Karpas-422 (cell line): ENCODE results near the gene CCT7. TPM values are rescaled to one million over a fixed set of nuclear protein-coding genes. Genes with fewer than 3 reads are reported as not detected.

ENCODE experiments used
- DNase-seq: peaks from one replicate; pipeline ENCODE4 v3.0.0-alpha.2; 2015
- H2AFZ ChIP-seq: fragments of 200-600 bp; sonication (generic); 2 replicates; pipeline ENCODE4 v1.6.1; 2014; ENCODE audit warnings: antibody characterized with exemption, low read length, mixed read lengths
- H3K27ac ChIP-seq: fragments of 200-600 bp; sonication (generic); 2 replicates; pipeline ENCODE4 v1.5.1; 2014; ENCODE audit warnings: mild to moderate bottlenecking, low read length, moderate library complexity
- H3K27me3 ChIP-seq: fragments of 200-600 bp; sonication (generic); 2 replicates; pipeline ENCODE4 v1.6.1; 2014; ENCODE audit warnings: low read length, mixed read lengths
- H3K36me3 ChIP-seq: fragments of 200-600 bp; sonication (generic); 2 replicates; pipeline ENCODE4 v1.6.1; 2014; ENCODE audit warnings: low read length, mixed read lengths; ENCODE audit not compliant: insufficient read depth
- H3K4me1 ChIP-seq: fragments of 200-600 bp; sonication (generic); 2 replicates; pipeline ENCODE4 v1.6.1; 2014; ENCODE audit warnings: mild to moderate bottlenecking, low read length, mixed read lengths
- H3K4me2 ChIP-seq: fragments of 200-600 bp; sonication (generic); 2 replicates; pipeline ENCODE4 v1.6.1; 2014; ENCODE audit warnings: low read length, low read depth, mild to moderate bottlenecking; ENCODE audit not compliant: poor library complexity, severe bottlenecking
- H3K4me3 ChIP-seq: fragments of 200-600 bp; sonication (generic); 2 replicates; pipeline ENCODE4 v1.5.1; 2014; ENCODE audit warnings: mild to moderate bottlenecking, antibody characterized with exemption, low read length, mixed read lengths
- H3K79me2 ChIP-seq: fragments of 200-600 bp; sonication (generic); 2 replicates; pipeline ENCODE4 v1.6.1; 2014; ENCODE audit warnings: mild to moderate bottlenecking, low read length, mixed read lengths
- H3K9ac ChIP-seq: fragments of 200-600 bp; sonication (generic); 2 replicates; pipeline ENCODE4 v1.6.0; 2014; ENCODE audit warnings: low read length
- H3K9me2 ChIP-seq: fragments of 200-600 bp; sonication (generic), shearing (Covaris generic); replicated peaks from 2 replicates; pipeline ENCODE4 v1.6.0; 2014; ENCODE audit warnings: mild to moderate bottlenecking, low read length, moderate library complexity; ENCODE audit not compliant: insufficient read depth
- H3K9me3 ChIP-seq: fragments of 300-700, 200-600 bp; sonication (generic); 2 replicates; pipeline ENCODE4 v1.6.1; 2014; ENCODE audit warnings: low read length, mixed read lengths
- H4K20me1 ChIP-seq: fragments of 200-600 bp; sonication (generic); 2 replicates; pipeline ENCODE4 v1.6.1; 2014; ENCODE audit warnings: mild to moderate bottlenecking, antibody characterized with exemption, low read length, low read depth; ENCODE audit not compliant: insufficient read depth
- total RNA-seq: library from RNA; depleted of rRNA; stranded (reverse); fragments of >200 nt; shearing (Covaris generic); gene quantifications from 2 replicates; pipeline ENCODE4 v1.2.3, GENCODE V29; 2014; ENCODE audit warnings: low replicate concordance

CCT7 gene
- total RNA-seq, 1 experiment from 2014 or later = 482 TPM

- H3K27ac ChIP-seq = no peak overlapping the region
- no peaks in the 10 kb centered on the region; the same call in 1 of the 2 replicates for H3K36me3 ChIP-seq
- no peaks in the 10 kb centered on the region for H3K9me3 ChIP-seq
These were observed 16.9 kb upstream of the CCT7 start for GRCh38 chr2:73217160-73217559.

DNA sequence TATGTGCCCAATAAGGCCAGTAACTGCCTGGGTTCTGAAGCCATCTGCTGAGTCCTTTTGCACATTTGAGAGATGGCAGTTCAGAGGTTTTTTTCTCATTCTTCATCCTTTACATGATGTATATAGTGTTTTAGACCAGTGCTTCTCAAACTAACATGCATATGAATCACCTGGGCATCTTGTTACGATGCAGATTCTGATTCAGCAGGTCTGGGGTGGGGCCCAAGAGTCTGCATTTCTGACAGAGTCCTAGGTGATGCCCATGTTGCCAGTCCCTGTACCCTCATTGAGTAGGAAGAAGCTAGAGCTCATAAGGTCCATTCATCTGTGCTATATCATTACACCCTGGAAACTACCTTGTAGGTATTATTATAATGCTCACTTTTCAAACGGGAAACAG, 16.3 kb upstream of the CCT7 start:
- peaks cover 50% of the 10 kb centered on the region for H3K79me2 ChIP-seq
- no peak overlapping the region for H3K9ac ChIP-seq
- H3K36me3 ChIP-seq = no peaks in the 10 kb centered on the region; the same call in 1 of the 2 replicates
- H4K20me1 ChIP-seq = no peaks in the 10 kb centered on the region
- H3K4me3 ChIP-seq = no peak overlapping the region
- DNase-seq = no peak
- no peaks in the 10 kb centered on the region for H3K9me2 ChIP-seq
- H3K4me1 ChIP-seq = peaks cover 26% of the 10 kb centered on the region
- no peaks in the 10 kb centered on the region for H3K9me3 ChIP-seq
- H3K27ac ChIP-seq = no peak overlapping the region
- no peak overlapping the region for H3K4me2 ChIP-seq
- H3K27me3 ChIP-seq = no peaks in the 10 kb centered on the region
- H2AFZ ChIP-seq = no peak overlapping the region

More at GRCh38 chr2:73217160-73217559, 16.9 kb upstream of the CCT7 start:
- peaks cover 50% of the 10 kb centered on the region for H3K79me2 ChIP-seq
- no peak overlapping the region for H3K4me3 ChIP-seq
- H3K4me2 ChIP-seq = no peak overlapping the region
- H4K20me1 ChIP-seq = no peaks in the 10 kb centered on the region
- DNase-seq = no peak
- no peaks in the 10 kb centered on the region for H3K9me2 ChIP-seq
- H3K4me1 ChIP-seq = peaks cover 30% of the 10 kb centered on the region
- H2AFZ ChIP-seq = no peak overlapping the region
- H3K9ac ChIP-seq = no peak overlapping the region
- H3K27me3 ChIP-seq = no peaks in the 10 kb centered on the region

DNA sequence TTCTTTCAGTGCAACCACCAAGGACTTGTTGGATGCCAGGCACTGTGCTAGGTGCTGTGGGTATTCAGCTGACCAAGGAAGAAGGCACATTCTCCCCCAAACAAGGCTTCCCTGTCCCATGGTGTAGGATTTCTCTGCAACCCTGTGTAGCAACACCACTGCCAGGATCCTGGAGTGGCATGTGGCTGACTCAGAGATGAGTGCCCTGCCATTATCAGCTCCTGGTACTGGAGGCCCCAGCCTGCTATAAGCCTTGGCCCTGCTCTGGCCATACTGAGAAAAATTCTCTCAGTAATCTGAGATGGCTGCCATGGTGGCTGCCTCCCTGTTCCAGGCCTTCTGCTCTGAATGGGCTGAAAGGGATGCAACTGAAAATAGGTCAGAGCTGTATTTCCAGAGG, 15.8 kb upstream of the CCT7 start:
- H3K4me2 ChIP-seq = no peak overlapping the region
- H3K9ac ChIP-seq = no peak overlapping the region
- H3K4me3 ChIP-seq = no peak overlapping the region
- H3K79me2 ChIP-seq = peaks cover 50% of the 10 kb centered on the region
- no peaks in the 10 kb centered on the region for H4K20me1 ChIP-seq
- DNase-seq = no peak
- H3K27me3 ChIP-seq = no peaks in the 10 kb centered on the region
- no peaks in the 10 kb centered on the region; the same call in 1 of the 2 replicates for H3K36me3 ChIP-seq
- H3K4me1 ChIP-seq = peaks cover 22% of the 10 kb centered on the region
- no peak overlapping the region for H2AFZ ChIP-seq
- H3K27ac ChIP-seq = no peak overlapping the region
- no peaks in the 10 kb centered on the region for H3K9me2 ChIP-seq
- H3K9me3 ChIP-seq = no peaks in the 10 kb centered on the region

DNA sequence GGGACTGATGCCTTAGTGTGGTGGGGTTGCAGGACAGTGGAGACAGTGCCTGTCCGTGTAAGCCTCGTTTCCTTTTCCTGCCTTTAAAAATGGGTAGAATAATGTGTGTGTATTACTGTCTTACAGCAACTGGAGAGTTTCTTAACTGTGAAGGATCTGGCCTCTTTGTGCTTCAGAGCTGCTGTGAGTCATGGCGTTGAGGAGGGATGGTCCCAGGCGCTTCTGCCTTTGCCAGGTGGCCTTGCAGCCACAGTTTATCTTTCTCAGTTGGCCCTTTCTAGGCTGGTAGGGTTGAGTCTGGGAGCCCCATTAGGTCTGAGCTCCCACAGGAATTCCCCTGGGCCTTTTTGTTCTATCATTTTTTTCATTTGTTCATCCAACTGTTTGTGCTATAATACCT, 10.3 kb upstream of the CCT7 start:
- no peak for DNase-seq
- no peak overlapping the region for H3K9ac ChIP-seq
- H3K36me3 ChIP-seq = peaks cover 3% of the 10 kb centered on the region
- H3K27me3 ChIP-seq = no peaks in the 10 kb centered on the region
- peaks cover 4% of the 10 kb centered on the region for H3K79me2 ChIP-seq
- no peak overlapping the region for H3K4me3 ChIP-seq
- no peak overlapping the region for H2AFZ ChIP-seq
- no peaks in the 10 kb centered on the region for H4K20me1 ChIP-seq
- H3K4me1 ChIP-seq = no peaks in the 10 kb centered on the region
- H3K4me2 ChIP-seq = no peak overlapping the region
- no peaks in the 10 kb centered on the region for H3K9me2 ChIP-seq
- H3K9me3 ChIP-seq = no peaks in the 10 kb centered on the region
- no peak overlapping the region for H3K27ac ChIP-seq

GRCh38 chr2:73225513-73226360, 8.4 kb upstream of the CCT7 start:
- no peaks in the 10 kb centered on the region for H4K20me1 ChIP-seq
- H3K4me2 ChIP-seq = no peak overlapping the region
- H3K9ac ChIP-seq = no peak overlapping the region
- H2AFZ ChIP-seq = no peak overlapping the region
- DNase-seq = no peak
- H3K79me2 ChIP-seq = no peaks in the 10 kb centered on the region
- H3K27me3 ChIP-seq = no peaks in the 10 kb centered on the region
- no peaks in the 10 kb centered on the region for H3K4me1 ChIP-seq
- no peaks in the 10 kb centered on the region for H3K9me3 ChIP-seq
- H3K27ac ChIP-seq = no peak overlapping the region
- peaks cover 3% of the 10 kb centered on the region for H3K36me3 ChIP-seq
- no peak overlapping the region for H3K4me3 ChIP-seq
- H3K9me2 ChIP-seq = no peaks in the 10 kb centered on the region

GRCh38 chr2:73227086-73227485, 7.0 kb upstream of the CCT7 start:
- Histone ChIP-seq H3K4me2 (no peak overlapping the region), H3K27ac (no peak overlapping the region), H3K36me3 (peaks cover 3% of the 10 kb centered on the region), H3K4me1 (no peaks in the 10 kb centered on the region), H2AFZ (no peak overlapping the region), H3K79me2 (peaks cover 3% of the 10 kb centered on the region; the same call in 1 of the 2 replicates), H3K9ac (no peak overlapping the region), H3K27me3 (no peaks in the 10 kb centered on the region), H3K9me2 (no peaks in the 10 kb centered on the region), H3K4me3 (no peak overlapping the region), H4K20me1 (no peaks in the 10 kb centered on the region), H3K9me3 (no peaks in the 10 kb centered on the region)
- no peak for DNase-seq

- Histone ChIP-seq H3K9me3 (no peaks in the 10 kb centered on the region), H4K20me1 (no peaks in the 10 kb centered on the region), H3K9me2 (no peaks in the 10 kb centered on the region), H3K4me2 (no peak overlapping the region), H3K36me3 (peaks cover 3% of the 10 kb centered on the region; the same call in 1 of the 2 replicates), H3K79me2 (peaks cover 9% of the 10 kb centered on the region), H3K4me3 (no peak overlapping the region), H3K4me1 (peaks cover 8% of the 10 kb centered on the region), H3K27ac (no peak overlapping the region), H2AFZ (no peak overlapping the region), H3K27me3 (no peaks in the 10 kb centered on the region), H3K9ac (no peak overlapping the region)
- no peak for DNase-seq
These were observed 5.5 kb upstream of the CCT7 start for GRCh38 chr2:73228631-73229030.

GRCh38 chr2:73232403-73233153, 1.5 kb upstream of the CCT7 start:
- DNase-seq = peak; percentile 83
- H3K36me3 ChIP-seq = peaks cover 15% of the 10 kb centered on the region; the same call in 1 of the 2 replicates
- peak overlapping the region; percentile 50 for H2AFZ ChIP-seq
- H3K27me3 ChIP-seq = no peaks in the 10 kb centered on the region
- peaks cover 29% of the 10 kb centered on the region for H4K20me1 ChIP-seq
- peaks cover 44% of the 10 kb centered on the region for H3K79me2 ChIP-seq
- peaks cover 34% of the 10 kb centered on the region for H3K4me1 ChIP-seq
- H3K4me3 ChIP-seq = peak overlapping the region; percentile 92
- H3K9me3 ChIP-seq = no peaks in the 10 kb centered on the region
- H3K4me2 ChIP-seq = peak overlapping the region; percentile 90
- no peaks in the 10 kb centered on the region for H3K9me2 ChIP-seq
- H3K27ac ChIP-seq = no peak overlapping the region
- H3K9ac ChIP-seq = peak overlapping the region; percentile 77
